ENCODE measurements around the gene EMD. TPM values are rescaled to one million over a fixed set of nuclear protein-coding genes. Genes with fewer than 3 reads are reported as not detected.

The EMD gene
- total and polyA plus RNA-seq, 2 of the 13 experiments (the other 11 are each of a cell fraction or from before 2014, with no cell fraction given): 14.5 to 14.9 TPM

DNA sequence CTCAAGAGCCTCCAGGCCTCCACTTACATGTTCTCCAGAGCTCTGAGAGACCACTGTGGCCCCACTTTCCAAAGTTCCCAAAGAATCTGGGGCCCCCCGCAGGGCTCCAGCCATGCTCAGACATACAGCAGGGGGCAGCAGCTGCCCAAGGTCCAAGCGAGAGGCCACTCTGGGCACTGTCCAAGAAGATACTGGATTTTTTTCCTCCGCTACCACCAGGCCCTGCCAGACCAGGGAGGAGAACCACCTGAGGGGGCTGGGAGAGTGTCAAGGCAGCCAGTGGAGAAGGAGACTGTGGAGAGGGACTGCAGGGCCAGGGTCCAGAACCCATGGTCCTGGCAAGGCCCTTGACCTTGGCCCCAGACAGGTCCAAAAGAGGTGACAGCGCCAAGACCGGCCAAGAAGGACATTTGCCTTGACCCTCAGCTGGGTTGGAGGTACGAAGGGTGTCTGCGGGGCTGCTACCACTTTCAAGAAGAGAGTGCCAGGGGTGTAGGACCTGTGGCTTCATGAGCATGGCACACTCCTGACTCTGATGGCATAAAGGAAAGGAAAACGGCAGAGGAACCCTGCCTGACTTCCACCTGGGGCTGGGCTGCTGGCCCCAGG lies 5.3 kb downstream of the EMD start (continued):
- TF ChIP-seq, protein P1, sequence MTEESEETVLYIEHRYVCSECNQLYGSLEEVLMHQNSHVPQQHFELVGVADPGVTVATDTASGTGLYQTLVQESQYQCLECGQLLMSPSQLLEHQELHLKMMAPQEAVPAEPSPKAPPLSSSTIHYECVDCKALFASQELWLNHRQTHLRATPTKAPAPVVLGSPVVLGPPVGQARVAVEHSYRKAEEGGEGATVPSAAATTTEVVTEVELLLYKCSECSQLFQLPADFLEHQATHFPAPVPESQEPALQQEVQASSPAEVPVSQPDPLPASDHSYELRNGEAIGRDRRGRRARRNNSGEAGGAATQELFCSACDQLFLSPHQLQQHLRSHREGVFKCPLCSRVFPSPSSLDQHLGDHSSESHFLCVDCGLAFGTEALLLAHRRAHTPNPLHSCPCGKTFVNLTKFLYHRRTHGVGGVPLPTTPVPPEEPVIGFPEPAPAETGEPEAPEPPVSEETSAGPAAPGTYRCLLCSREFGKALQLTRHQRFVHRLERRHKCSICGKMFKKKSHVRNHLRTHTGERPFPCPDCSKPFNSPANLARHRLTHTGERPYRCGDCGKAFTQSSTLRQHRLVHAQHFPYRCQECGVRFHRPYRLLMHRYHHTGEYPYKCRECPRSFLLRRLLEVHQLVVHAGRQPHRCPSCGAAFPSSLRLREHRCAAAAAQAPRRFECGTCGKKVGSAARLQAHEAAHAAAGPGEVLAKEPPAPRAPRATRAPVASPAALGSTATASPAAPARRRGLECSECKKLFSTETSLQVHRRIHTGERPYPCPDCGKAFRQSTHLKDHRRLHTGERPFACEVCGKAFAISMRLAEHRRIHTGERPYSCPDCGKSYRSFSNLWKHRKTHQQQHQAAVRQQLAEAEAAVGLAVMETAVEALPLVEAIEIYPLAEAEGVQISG (CRISPR knock-in tag; IDR thresholded peaks at IDR 0.05): peak; percentile 84
- TF ChIP-seq, protein P2, sequence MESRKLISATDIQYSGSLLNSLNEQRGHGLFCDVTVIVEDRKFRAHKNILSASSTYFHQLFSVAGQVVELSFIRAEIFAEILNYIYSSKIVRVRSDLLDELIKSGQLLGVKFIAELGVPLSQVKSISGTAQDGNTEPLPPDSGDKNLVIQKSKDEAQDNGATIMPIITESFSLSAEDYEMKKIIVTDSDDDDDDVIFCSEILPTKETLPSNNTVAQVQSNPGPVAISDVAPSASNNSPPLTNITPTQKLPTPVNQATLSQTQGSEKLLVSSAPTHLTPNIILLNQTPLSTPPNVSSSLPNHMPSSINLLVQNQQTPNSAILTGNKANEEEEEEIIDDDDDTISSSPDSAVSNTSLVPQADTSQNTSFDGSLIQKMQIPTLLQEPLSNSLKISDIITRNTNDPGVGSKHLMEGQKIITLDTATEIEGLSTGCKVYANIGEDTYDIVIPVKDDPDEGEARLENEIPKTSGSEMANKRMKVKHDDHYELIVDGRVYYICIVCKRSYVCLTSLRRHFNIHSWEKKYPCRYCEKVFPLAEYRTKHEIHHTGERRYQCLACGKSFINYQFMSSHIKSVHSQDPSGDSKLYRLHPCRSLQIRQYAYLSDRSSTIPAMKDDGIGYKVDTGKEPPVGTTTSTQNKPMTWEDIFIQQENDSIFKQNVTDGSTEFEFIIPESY (CRISPR knock-in tag; IDR thresholded peaks at IDR 0.05): peak; percentile 95
- TF ChIP-seq, protein P3, sequence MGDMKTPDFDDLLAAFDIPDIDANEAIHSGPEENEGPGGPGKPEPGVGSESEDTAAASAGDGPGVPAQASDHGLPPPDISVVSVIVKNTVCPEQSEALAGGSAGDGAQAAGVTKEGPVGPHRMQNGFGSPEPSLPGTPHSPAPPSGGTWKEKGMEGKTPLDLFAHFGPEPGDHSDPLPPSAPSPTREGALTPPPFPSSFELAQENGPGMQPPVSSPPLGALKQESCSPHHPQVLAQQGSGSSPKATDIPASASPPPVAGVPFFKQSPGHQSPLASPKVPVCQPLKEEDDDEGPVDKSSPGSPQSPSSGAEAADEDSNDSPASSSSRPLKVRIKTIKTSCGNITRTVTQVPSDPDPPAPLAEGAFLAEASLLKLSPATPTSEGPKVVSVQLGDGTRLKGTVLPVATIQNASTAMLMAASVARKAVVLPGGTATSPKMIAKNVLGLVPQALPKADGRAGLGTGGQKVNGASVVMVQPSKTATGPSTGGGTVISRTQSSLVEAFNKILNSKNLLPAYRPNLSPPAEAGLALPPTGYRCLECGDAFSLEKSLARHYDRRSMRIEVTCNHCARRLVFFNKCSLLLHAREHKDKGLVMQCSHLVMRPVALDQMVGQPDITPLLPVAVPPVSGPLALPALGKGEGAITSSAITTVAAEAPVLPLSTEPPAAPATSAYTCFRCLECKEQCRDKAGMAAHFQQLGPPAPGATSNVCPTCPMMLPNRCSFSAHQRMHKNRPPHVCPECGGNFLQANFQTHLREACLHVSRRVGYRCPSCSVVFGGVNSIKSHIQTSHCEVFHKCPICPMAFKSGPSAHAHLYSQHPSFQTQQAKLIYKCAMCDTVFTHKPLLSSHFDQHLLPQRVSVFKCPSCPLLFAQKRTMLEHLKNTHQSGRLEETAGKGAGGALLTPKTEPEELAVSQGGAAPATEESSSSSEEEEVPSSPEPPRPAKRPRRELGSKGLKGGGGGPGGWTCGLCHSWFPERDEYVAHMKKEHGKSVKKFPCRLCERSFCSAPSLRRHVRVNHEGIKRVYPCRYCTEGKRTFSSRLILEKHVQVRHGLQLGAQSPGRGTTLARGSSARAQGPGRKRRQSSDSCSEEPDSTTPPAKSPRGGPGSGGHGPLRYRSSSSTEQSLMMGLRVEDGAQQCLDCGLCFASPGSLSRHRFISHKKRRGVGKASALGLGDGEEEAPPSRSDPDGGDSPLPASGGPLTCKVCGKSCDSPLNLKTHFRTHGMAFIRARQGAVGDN (CRISPR knock-in tag; IDR thresholded peaks at IDR 0.05): peak; percentile 38
- TF ChIP-seq MAZ (IDR thresholded peaks at IDR 0.05; ENCODE audit: borderline replicate concordance, low read depth, low read length) (no peak), MAZ (CRISPR knock-in tag; IDR thresholded peaks at IDR 0.05; ENCODE audit: low read depth) (no peak), MED8 (CRISPR knock-in tag; IDR thresholded peaks at IDR 0.05; ENCODE audit: insufficient replicate concordance) (no peak), KDM6A (CRISPR knock-in tag; IDR thresholded peaks at IDR 0.05; ENCODE audit: low read depth) (no peak), SMAD9 (CRISPR knock-in tag; IDR thresholded peaks at IDR 0.05) (no peak), ZKSCAN1 (IDR thresholded peaks at IDR 0.05; ENCODE audit: low read length) (no peak), MIER3 (CRISPR knock-in tag; IDR thresholded peaks at IDR 0.05; ENCODE audit: borderline replicate concordance) (no peak), ZNF350 (CRISPR knock-in tag; IDR thresholded peaks at IDR 0.05; ENCODE audit: borderline replicate concordance, low read depth) (no peak), POLR2AphosphoS5 (IDR thresholded peaks at IDR 0.05; ENCODE audit: low read depth, low read length) (no peak), NCOA2 (CRISPR knock-in tag; IDR thresholded peaks at IDR 0.05) (no peak), STAT5B (CRISPR knock-in tag; IDR thresholded peaks at IDR 0.05) (no peak), ZZZ3 (CRISPR knock-in tag; IDR thresholded peaks at IDR 0.05; ENCODE audit: borderline replicate concordance) (no peak), ADNP (CRISPR knock-in tag; IDR thresholded peaks at IDR 0.05) (no peak)
- TF ChIP-seq, protein P4, sequence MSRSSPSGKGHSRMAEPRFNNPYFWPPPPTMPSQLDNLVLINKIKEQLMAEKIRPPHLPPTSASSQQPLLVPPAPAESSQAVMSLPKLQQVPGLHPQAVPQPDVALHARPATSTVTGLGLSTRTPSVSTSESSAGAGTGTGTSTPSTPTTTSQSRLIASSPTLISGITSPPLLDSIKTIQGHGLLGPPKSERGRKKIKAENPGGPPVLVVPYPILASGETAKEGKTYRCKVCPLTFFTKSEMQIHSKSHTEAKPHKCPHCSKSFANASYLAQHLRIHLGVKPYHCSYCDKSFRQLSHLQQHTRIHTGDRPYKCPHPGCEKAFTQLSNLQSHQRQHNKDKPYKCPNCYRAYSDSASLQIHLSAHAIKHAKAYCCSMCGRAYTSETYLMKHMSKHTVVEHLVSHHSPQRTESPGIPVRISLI (CRISPR knock-in tag; IDR thresholded peaks at IDR 0.05; ENCODE audit: borderline replicate concordance): peak; percentile 42; the same call in 1 of the 2 replicates
- TF ChIP-seq, protein P5, sequence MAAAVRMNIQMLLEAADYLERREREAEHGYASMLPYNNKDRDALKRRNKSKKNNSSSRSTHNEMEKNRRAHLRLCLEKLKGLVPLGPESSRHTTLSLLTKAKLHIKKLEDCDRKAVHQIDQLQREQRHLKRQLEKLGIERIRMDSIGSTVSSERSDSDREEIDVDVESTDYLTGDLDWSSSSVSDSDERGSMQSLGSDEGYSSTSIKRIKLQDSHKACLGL (CRISPR knock-in tag; IDR thresholded peaks at IDR 0.05): no peak
